Fibroblast of peridontal ligament (primary cell): ENCODE results near the gene RBM39.
"Not testable (repeated sequence)": the region's sequence is repeated elsewhere in the genome, so short reads cannot be mapped to it uniquely, and the experiment has no call there.

ENCODE experiments used
- DNase-seq: peaks from one replicate; pipeline ENCODE4 v3.0.0-alpha.2; 2010; ENCODE audit errors: extremely low read depth

RBM39 gene

DNA sequence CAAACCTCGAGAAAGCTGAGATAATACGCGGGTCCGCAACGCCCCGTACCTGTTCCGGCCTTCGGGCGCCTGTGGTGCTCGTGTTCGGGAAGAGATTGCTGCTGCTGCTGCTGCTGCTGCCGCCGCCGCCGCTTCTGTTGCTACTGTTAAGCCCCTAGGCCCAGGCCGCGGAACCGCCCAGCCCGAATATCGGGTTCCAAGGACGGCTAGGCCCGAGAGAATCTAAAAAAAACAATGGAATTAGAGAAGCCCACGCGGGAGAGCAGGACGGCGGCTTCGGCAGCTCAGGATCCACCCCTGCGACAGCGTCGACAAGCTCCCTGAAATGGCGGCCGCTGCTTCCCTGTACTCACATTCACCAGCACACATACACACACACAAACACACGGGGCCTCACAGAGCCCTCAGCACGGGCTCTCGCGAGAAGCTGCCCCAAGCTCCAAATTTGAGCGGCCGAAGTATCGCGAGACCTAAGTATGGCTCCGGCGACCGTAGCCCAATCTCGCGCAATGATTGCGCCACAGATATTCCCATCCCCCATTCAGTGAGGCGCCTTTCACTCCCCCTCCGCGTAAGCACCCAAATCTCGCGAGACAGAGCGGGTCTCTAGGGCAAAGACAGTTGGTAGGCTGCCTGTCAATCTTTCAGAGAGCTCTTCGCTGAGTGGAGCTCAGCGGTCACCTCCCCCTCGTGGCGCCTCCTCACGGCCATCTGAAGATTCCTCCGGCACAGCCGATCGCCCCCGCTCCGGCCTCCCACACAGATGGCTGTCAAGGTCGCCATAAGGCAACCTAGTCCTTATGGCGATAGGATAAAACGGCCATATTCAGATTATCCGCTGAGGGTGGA lies at the start of gene RBM39:
TSS of gene RBM39 (minus strand) at position 369 of the 849 bp plus-strand sequence. CDS start 1,386 bp downstream, outside the sequence.
- DNase-seq: peak; percentile 100

DNA sequence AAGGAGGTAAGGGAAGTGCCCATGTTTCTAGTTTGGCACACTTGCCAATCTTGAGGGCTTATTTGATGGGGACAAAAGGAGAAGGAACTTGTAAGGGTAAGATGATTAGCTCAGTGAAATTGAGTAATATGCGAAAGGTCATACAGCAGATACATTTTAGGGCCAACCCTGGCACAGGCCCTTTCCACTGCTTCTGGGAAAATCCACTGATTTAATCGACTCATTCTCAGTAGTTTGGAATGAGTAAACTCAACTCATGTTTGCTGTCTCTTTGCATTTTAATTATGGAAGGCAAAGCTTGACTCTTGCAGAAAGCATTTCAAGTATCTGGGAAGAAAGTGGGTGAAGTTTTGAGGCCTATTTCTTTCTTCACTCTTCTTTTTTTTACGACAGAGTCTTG lies 49.8 kb upstream of the RBM39 start:
- peak; percentile 96 for DNase-seq

DNA sequence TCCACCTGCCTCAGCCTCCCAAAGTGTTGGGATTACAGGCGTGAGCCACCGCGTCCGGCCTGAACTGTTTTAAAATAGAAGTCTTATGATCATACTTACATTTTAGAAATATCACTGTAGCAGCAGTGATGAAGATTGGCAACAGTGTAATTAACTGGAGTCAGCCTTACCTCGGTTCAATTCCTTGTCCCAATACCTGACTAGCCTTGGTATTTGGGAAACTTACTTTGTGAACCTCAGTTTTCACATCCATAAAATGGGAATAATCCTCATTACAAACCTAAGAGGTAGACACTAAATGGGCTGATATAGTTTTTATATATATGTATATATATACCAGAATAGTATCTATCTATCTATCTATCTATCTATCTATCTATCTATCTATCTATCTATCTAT lies 49.0 kb upstream of the RBM39 start:
- DNase-seq: no peak

DNA sequence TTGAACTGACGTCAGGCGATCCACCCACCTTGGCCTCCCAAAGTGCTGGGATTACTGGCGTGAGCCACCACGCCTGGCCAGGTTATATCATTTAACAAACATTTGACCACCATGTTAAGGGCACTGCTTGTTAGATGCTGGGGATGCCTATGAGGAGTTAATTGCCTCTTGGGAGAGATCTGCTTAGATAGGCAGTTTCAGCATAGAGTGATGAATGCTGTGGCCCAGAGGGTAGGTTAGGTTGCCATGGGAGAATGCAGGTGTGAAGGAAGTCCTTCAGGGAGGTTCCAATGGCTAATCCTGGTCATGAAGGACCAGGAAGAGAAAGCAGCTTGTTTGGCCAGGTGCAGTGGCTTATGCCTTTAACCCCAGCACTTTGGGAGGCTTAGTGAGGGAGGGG lies 46.7 kb upstream of the RBM39 start:
- no peak for DNase-seq

DNA sequence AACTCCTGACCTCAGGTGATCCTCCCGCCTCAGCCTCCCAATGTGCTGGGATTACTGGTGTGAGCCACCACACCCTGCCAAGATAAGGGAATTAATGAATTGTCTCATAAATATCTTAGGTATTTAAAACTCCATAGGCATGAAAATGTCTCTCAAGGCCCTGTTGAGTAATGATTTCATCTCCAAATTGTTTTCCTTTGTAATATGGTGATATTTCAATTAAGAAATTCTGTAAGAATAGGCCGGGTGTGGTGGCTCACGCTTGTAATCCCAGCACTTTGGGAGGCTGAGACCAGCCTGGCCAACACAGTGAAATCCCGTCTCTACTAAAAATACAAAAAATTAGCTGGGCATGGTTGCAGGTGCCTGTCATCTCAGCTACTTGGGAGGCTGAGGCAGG lies 43.5 kb upstream of the RBM39 start:
- not testable (repeated sequence) for DNase-seq

DNA sequence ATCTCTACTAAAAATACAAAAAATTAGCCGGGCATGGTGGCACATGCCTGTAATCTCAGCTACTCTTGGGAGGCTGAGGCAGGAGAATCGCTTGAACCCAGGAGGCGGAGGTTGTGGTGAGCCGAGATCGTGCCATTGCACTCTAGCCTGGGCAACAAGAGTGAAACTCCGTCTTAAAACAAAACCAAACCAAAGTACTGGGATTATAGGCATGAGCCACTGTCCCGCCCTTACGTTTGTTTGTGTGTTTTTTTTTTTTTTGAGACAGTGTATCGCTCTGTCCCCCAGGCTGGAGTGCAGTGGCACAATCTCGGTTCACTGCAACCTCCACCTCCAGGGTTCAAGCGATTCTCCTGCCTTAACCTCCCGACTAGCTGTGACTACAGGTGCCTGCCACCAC lies 41.8 kb upstream of the RBM39 start:
- not testable (repeated sequence) for DNase-seq

DNA sequence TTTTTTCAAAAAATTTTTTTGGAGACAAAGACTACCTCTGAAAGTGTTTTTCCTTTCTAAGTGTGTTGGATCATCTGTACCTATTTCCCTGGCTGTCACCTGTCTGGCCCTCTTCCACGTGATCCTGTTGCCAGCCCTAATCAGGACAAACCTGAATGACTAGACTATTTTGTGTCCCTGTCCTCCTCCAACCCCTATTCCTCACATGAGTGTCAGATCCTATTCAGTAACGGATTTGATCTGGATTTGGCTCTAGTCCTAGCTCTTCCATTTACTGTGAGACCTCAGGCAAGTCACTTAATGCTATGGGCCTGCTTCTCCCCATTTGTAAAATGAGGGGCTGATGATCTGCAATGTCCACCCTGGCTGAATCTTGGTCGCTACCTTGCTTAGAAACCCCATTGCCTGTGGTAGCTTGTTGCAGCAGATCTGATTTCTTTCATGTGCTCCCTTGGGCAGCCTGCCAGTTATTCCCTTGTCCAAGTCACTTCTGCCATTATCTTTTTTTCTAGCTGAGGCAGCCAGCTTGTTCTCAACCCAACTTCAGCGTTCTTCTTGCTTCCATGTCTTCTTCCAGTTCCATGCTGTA lies 34.5 kb upstream of the RBM39 start:
- peak; percentile 58 for DNase-seq

DNA sequence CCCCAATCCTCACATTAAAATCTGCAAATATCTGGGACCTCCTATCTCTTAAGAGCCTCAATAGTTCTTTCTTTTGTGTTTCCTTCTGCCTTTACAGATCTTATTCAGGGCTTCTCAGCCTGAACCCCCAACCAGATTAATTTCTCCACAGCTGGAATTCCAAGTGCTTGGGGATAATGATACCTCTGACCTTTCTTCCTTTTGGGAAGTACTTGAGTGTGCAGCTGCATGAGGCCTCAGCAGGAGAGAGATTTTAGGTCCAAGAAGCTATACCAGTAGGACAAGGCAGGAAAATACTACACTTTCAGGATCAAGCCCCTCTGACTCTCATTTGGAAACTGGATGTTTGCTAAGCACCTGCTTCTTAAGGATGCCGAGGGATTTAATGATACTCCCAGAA lies 32.3 kb upstream of the RBM39 start:
- DNase-seq: no peak

DNA sequence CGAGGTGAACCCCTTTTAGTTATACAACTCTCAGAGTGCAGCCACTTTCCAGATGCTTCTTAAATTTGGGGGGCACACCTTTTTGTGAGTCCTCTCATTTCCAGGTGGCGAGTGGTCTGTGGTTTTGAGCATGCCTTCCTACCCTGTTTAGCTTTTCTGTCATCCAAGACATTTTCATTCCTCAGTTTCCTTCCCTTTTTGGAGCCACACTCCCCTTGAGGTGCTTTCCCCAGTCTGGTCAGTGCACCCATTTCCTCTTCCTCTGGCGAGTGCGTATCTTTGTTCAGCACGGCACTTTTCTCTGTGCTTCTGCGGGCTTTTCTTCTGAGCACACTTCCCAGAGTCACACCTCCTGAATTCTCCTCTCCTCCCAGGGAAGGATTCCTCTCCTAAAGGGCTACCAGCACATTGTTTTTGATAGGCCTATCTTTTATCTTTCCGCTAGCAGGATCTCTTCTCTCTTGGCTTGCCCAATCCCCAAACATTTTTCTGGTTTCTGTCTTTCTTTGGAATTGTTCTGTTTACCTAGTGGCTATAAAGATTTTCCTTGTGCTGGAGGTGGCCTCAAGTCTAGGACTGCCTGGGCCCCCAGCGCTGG lies 31.2 kb upstream of the RBM39 start:
- DNase-seq: peak; percentile 21

DNA sequence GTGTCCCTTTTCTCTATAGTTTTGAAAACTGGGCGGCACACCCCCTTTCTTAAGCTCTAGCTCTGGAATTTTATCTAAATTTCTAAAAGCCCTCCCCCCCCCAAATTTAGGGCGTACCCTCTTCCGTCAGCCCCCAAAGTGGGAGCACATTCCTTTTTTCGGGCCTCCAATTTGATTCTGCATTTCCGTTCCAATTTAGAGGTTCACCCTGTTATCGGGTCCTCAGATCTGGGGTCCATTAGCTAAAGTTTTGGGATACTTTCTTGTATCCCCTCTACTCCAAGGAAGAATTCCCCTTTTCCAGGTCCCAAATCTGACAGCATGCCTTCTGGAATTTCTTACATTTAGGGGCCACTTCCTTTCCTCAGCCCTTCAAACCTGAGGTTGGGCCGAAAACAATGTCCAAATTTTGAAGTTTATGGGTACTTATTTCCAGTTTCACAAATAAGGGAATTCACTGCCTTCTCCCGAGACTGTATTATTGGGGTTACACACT lies 30.6 kb upstream of the RBM39 start:
- DNase-seq: peak; percentile 23

DNA sequence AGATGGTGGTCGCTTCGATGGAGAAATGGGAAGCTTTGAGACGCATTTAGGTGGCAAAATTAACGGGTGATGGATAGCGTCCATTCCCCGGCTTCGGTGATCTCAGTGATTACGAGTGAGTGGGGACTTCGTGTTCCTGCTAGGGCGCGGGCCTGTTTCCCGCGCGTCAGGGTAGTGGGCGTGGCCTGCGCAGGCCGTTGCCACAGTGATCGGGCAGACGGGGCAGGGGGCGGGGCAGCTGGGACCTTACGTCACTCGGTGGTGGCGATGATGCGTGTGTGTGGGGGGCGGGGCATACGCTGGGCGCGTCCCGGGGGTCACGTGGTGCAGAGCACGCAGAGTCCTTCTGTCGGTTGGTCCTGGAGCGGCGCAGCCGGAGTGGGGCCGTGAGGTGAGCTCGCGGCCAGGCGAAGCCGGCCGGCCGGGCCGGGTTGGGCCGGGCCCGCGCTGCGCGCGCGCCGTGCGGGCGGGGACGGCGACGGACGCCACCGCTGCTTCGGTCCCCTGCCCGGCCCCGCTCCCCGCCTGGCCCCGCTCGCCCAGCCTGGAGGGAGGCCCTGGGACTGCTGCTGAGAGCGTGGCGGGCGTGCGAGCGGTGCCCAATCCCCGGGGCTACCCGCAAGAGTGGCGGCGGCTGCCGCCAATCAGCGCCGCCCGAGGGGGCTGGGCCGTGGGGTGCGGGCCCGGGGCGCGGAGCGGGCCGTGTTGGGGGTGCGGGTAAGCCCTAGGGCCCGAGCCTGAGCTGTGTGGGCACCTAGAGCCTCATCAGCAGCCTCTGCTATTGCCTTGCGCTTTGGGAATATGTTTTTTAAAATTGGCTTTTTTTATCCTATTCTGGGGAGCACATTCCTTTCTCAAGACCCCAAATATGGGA lies 29.9 kb upstream of the RBM39 start, which contains the start of gene PHF20:
TSS of gene PHF20 (plus strand) at position 327 of the 874 bp plus-strand sequence. CDS start 29,508 bp downstream, outside the sequence.
- peak; percentile 95 for DNase-seq

DNA sequence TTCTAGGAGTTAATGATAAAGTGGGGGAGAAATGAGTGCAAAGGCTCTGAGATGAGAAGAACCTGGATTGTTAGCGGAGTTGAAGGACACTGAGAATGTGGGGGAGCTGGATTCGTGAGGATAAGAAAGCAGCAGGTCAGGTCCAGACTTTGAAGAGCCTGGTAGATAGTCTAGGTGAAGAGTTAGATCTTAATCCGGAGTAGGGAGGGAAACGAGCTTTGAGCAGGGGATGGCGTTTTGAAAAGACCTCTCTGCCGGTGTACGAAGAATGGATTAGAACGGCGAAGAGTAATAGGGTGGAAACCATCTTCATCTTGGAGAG lies 29.3 kb upstream of the RBM39 start:
- no peak for DNase-seq

DNA sequence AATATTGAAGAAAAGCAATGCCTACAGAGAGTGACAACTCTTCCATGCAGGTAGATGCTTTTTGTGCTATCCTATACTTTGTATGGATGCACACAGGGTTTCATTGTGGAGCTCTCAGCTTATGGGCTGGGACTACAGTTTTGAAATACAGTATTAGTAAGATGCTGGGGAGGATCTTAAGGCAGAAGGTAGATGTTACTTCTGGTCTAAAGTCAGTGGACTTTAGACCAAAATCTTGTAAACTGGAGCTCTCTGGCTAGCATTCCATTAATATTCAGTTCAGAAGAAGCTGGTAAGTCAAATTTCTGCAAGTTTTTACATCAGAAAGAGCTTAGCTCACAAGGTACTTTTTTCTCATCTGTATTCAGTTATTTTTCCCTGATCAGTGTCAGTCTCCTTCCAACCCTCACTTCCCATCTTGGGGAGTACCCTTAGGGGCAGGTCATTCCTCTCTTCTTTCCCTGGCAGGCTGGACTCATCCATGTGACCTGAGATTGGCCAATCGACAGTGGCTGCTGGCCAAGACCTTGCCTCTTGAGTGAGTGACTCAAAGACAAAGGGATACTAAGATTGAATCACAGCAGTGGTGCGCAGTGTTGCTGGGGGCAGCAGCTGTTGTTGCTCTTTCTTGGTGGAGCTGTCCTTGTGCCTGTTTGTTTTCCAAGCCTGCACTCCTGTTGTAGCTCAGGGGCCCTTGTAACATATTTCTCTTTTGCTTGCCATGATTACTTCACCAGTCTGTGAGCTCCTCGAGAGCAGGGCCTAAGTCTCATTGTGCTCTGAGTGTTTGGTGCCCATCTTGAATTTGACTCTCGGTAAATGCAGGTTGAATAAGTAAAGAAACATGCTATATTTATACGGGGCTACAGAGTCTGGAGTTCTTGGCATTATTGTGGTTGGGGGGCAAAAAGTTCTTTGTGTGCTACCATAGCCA lies 26.9 kb upstream of the RBM39 start:
- DNase-seq: peak; percentile 99

DNA sequence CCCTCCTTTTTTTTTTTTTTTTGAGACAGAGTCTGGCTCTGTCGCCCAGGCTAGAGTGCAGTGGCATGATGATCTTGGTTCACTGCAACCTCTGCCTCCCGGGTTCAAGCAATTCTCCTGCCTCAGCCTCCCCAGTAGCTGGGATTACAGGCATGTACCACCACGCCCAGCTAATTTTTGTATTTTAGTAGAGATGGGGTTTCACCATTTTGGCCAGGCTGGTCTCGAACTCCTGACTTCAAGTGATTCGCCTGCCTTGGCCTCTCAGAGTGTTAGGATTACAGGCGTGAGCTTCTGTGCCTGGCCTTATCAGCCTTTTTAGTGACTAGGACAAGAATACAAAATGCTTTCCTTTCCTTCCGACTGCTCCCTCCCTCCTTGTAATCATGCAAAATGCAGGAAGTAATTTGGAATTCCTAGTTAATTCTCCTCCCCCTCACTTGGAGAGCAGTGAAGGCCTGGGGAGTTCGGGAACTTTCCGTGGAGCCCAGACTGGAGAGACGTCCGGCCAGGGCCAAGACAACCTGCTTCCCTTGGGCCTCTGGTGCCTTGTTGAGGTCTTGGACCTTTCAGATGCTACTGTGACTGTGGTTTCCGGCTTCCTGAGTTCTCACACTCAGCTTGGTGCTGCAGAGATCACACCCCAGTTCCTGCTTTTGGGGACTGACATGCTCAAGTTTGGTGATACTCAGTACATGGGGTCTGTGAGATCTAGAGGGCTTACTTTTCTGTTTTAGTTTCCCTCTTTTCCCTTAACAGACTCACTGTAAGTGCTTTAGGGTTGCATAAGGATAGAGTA lies 25.8 kb upstream of the RBM39 start:
- DNase-seq: peak; percentile 45

DNA sequence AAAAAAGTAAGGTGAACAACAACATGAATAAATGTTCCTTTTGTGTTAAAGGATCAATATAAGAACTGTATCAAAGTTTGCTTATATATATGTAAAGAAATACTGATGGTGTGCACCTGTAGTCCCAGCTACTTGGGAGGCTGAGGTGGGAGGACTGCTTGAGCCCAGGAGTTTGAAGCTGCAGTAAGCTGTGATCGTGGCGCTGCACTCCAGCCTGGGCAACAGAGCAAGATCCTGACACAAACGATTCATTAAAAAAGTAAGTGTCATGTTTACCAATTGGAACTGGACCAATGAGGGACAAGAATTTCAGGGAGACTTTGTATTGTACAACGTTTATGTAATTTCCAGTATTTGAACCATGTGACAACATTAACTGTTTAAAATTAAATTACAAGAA lies 24.8 kb upstream of the RBM39 start:
- no peak for DNase-seq

DNA sequence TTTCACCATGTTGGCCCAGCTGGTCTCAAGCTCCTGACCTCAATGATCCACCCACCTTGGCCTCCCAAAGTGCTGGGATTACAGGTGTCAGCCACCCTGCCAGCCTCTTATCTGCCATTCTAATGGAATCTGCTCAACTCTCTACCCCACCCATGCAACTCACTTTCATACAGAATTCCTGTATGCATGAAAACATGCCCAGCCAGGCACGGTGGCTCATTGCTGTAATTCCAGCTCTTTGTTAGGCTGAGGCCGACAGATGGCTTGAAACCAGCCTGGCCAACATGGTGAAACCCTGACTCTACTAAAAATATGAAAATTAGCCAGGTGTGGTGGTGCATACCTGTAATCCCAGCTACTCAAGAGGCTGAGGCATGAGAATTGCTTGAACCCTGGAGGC lies 22.9 kb upstream of the RBM39 start:
- not testable (repeated sequence) for DNase-seq

DNA sequence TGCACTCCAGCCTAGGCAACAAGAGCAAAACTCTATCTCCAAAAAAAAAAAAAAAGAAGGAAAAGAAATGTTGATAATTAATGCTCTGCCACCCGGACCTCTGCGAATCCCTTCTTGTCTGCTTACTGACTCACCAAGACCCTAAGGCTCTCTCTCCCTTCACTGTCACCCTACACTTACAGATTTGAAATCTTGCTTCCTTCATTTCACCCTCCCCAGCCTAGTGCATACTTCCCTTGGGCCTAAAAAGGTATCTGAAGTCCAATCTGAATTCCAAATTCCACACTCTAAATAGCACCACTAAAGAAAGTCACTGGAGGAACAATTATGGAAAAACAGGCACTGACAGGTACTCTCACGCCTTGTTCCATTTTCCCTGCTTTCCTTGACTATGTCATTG lies 20.4 kb upstream of the RBM39 start:
- DNase-seq: no peak

DNA sequence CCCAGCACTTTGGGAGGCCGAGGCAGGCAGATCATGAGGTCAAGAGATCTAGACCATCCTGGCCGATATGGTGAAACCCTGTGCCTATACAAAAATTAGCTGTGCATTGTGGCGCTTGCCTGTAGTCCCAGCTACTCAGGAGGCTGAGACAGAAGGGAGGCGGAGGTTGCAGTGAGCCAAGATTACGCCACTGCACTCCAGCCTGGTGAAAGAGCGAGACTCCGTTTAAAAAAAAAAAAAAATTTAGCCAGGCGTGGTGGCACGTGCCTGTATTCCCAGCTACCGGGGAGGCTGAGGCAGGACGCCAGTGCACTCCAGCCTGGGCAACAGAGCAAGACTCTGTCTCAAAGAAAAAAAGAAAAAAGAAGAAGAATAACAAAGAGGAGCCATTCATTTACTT lies 19.5 kb upstream of the RBM39 start:
- DNase-seq: not testable (repeated sequence)

DNA sequence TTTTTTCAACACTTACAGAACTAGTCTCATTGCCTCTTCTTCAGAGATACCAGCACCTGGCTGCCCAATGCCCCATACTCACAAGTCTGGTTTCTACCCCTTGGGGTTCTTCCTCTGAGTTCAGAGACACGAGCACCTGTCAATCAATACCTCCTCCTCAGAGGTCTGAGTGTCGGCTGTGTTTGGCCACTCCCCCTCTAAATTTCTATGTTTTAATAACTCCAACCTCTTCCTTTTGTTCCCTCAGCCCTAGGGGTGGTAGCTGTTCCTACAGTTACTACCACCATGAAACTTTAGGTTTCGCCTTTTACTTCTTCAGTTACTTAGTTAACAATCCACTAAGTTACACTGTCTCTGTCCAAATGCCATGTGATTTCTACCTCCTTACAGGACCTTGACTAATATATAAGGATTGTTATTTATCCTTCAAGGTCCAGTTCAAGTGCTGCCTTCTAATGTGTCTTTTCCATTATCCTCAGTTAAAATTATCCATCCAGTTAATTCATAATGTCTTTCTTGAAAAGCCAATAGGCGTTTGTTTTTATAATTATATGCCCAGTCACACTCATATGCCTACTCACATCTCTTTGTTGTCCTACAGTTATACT lies 15.1 kb upstream of the RBM39 start:
- DNase-seq: no peak
